ENCODE results near the gene MT1F.

Gene MT1F

GRCh38 chr16:56679078-56679730 is 21.4 kb downstream of the MT1F start:
- Mint-ChIP-seq H3K4me1 (peaks cover 53% of the 10 kb centered on the region), H3K36me3 (peaks cover 6% of the 10 kb centered on the region), H3K9me3 (no peaks in the 10 kb centered on the region), H3K4me3 (no peak overlapping the region), H3K27me3 (peaks cover 30% of the 10 kb centered on the region), H3K27ac (no peak overlapping the region)
- DNase-seq: no peak
- CTCF ChIA-PET: interaction anchor here (0.9 to 1.5 kb wide), 3 partner anchors 9 to 103 kb away, joined by 3 to 6 read pairs (median 4); partner anchors contain the start of gene MT1H

DNA sequence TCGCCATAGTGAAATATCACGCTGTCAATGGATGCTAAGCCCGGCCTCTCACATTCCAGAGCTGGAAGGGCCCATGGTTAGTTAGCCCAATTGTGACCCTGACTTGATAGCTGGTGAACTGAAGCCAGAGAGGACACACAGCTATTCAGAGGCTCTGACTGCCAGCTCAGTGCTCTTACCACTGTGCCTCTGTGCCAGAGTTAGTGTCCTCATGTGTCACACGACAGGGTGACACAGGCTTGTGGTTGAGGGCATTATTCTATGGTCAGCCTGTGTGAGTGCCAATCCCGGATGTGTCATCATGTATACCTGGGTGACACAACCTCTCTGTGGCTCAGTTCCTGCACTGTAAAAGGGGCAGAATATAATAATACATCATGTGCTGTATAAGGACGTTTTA is 22.1 kb downstream of the MT1F start:
- CTCF ChIA-PET: interaction anchor here (0.9 to 1.5 kb wide), 3 partner anchors 10 to 104 kb away, joined by 3 to 6 read pairs (median 4); partner anchors contain the start of gene MT1H
- H3K4me3 Mint-ChIP-seq: no peak overlapping the region

GRCh38 chr16:56681939-56682702 is 24.4 kb downstream of the MT1F start, which contains the start of gene MT1X:
Gene MT1X, plus strand, starts transcription at chr16:56682470. Its CDS starts 71 bp downstream, at chr16:56682541.
- DNase-seq: peak; percentile 95
- Mint-ChIP-seq H3K9me3 (peaks cover 3% of the 10 kb centered on the region), H3K4me1 (peaks cover 29% of the 10 kb centered on the region), H3K27ac (peak within 1 kb of the TSS; percentile 97), H3K4me3 (peak within 1 kb of the TSS; percentile 94), H3K36me3 (peaks cover 14% of the 10 kb centered on the region), H3K27me3 (peaks cover 5% of the 10 kb centered on the region)
- CTCF ChIA-PET: interaction anchor here (0.9 to 1.8 kb wide), 5 partner anchors 8 to 113 kb away, joined by 3 to 7 read pairs (median 4); no protein-coding TSS in a partner anchor

More for the DNA sequence above, 22.1 kb downstream of the MT1F start:
- Mint-ChIP-seq H3K27me3 (peaks cover 28% of the 10 kb centered on the region), H3K36me3 (peaks cover 11% of the 10 kb centered on the region), H3K4me1 (peaks cover 51% of the 10 kb centered on the region), H3K9me3 (no peaks in the 10 kb centered on the region), H3K27ac (no peak overlapping the region)
- no peak for DNase-seq

- H3K4me1 Mint-ChIP-seq: peaks cover 29% of the 10 kb centered on the region
- H3K36me3 Mint-ChIP-seq: peaks cover 14% of the 10 kb centered on the region
- H3K27me3 Mint-ChIP-seq: no peaks in the 10 kb centered on the region
- peaks cover 3% of the 10 kb centered on the region for H3K9me3 Mint-ChIP-seq
- peak; percentile 32 for DNase-seq
- peak overlapping the region; percentile 94 for H3K4me3 Mint-ChIP-seq
- CTCF ChIA-PET: interaction anchor here (0.9 to 1.8 kb wide), 6 partner anchors 9 to 112 kb away, joined by 3 to 7 read pairs (median 4); no protein-coding TSS in a partner anchor
- H3K27ac Mint-ChIP-seq: peak overlapping the region; percentile 97
These were observed 25.1 kb downstream of the MT1F start for GRCh38 chr16:56682703-56683397.

DNA sequence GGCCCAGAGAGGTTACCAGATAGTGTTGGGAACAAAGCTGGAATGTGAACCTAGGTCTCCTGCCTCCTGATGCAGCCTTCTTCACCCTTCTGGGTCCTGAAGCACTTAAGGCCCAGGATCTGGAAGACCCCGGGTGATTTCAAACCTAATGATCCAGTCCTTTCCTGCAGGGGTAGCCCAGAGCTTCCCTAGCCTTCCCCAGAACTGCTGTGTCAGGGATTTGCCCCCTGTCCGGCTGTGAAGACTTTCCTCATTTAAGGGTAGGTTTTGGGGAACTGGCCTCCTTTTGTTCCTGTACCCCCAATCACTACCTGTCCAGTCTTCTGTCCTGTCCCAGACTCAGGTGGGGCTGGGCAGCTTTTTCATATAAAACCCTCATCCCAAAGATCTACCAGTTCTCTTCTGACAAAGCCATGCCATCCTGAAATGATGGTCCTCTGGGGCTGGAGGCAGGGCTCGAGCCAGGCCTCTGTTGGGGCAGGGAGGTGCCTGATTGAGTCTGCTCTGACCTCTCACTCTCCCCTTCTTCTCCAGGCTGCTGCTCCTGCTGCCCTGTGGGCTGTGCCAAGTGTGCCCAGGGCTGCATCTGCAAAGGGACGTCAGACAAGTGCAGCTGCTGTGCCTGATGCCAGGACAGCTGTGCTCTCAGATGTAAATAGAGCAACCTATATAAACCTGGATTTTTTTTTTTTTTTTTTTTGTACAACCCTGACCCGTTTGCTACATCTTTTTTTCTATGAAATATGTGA is 25.8 kb downstream of the MT1F start:
- Mint-ChIP-seq H3K36me3 (peaks cover 14% of the 10 kb centered on the region), H3K27me3 (peaks cover 2% of the 10 kb centered on the region), H3K4me3 (peak overlapping the region; percentile 94), H3K9me3 (peaks cover 3% of the 10 kb centered on the region), H3K27ac (peak overlapping the region; percentile 58), H3K4me1 (peaks cover 29% of the 10 kb centered on the region)
- CTCF ChIA-PET: interaction anchor here (0.9 to 1.8 kb wide), 6 partner anchors 10 to 107 kb away, joined by 3 to 7 read pairs (median 4); no protein-coding TSS in a partner anchor
- no peak for DNase-seq

- peak overlapping the region; percentile 94 for H3K4me3 Mint-ChIP-seq
- H3K4me1 Mint-ChIP-seq: peaks cover 29% of the 10 kb centered on the region
- no peak overlapping the region for H3K27ac Mint-ChIP-seq
- peaks cover 3% of the 10 kb centered on the region for H3K9me3 Mint-ChIP-seq
- CTCF ChIA-PET: interaction anchor here (1.0 to 2.0 kb wide), 3 partner anchors 11 to 84 kb away, joined by 3 to 5 read pairs (median 4); no protein-coding TSS in a partner anchor
- peaks cover 10% of the 10 kb centered on the region for H3K27me3 Mint-ChIP-seq
- peaks cover 14% of the 10 kb centered on the region for H3K36me3 Mint-ChIP-seq
- DNase-seq: no peak
These were observed 26.6 kb downstream of the MT1F start for GRCh38 chr16:56684256-56684925.

DNA sequence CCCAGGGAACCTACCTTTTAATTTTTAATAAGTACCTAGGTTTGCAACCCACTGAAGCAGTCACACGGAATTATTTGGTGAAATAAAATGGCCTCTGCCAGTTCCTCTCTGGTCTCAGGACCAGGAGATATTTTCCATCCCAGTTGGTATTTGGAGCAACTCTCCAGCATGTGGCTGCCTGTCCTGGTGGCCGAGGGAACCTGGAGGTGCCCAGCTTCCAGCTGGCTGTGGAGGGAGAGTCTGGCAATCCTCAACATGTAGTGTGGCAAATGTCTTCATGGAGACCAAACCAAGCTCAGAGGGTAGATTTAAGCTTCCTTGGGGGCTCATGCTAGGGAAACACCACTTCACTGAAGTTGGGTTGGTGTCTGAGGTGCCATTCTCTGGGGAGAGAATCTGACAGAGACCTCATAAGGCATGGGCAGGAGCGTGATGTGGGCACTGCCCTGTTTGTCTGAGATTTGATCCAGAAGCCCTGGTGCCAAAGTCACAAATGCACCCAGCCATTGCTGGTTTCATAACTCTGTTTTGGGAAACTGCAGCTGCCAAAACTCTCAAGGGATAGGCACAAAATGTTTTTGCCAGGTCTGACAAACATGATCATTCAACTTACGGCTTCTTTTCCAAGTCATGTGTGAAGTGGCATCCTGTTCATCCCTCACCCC is 27.3 kb downstream of the MT1F start:
- Mint-ChIP-seq H3K4me1 (peaks cover 29% of the 10 kb centered on the region), H3K4me3 (no peak overlapping the region), H3K36me3 (peaks cover 14% of the 10 kb centered on the region), H3K27ac (no peak overlapping the region), H3K27me3 (peaks cover 17% of the 10 kb centered on the region), H3K9me3 (peaks cover 3% of the 10 kb centered on the region)
- no peak for DNase-seq
- CTCF ChIA-PET: interaction anchor here (1.0 to 2.0 kb wide), 3 partner anchors 11 to 85 kb away, joined by 3 to 5 read pairs (median 4); no protein-coding TSS in a partner anchor

- no peak for DNase-seq
- peaks cover 17% of the 10 kb centered on the region for H3K4me1 Mint-ChIP-seq
- peaks cover 14% of the 10 kb centered on the region for H3K36me3 Mint-ChIP-seq
- peaks cover 31% of the 10 kb centered on the region for H3K27me3 Mint-ChIP-seq
- peaks cover 3% of the 10 kb centered on the region for H3K9me3 Mint-ChIP-seq
- no peak overlapping the region for H3K27ac Mint-ChIP-seq
- CTCF ChIA-PET: no interaction called here
- H3K4me3 Mint-ChIP-seq: no peak overlapping the region
These were observed 29.0 kb downstream of the MT1F start for GRCh38 chr16:56686758-56687157.

DNA sequence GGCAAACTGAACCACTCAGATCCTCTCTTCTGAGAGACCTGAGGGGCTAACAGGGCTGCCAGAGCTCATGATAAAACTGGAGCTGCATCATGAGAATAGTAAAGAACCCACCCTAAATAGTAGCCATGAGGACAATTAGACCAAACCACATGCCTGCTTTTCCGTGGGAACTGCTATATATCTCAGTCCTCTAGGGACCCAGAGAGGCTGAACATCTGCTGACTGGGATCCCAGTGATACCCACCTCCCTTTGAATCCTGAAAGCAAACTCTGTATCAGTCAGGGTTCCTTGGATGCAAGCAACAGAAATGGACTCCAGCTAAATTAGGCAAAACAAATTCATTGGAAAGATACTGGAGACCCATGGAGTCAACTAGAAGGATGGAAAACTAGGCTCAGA is 31.0 kb downstream of the MT1F start:
- H3K9me3 Mint-ChIP-seq: peaks cover 3% of the 10 kb centered on the region

GRCh38 chr16:56689171-56689570 is 31.4 kb downstream of the MT1F start:
- CTCF ChIA-PET: interaction anchor here (1.9 kb wide), 1 partner anchor 13 kb away, joined by 5 read pairs; no protein-coding TSS in a partner anchor
- no peak for DNase-seq
- Mint-ChIP-seq H3K4me3 (no peak overlapping the region), H3K36me3 (peaks cover 9% of the 10 kb centered on the region), H3K27ac (no peak overlapping the region), H3K27me3 (peaks cover 33% of the 10 kb centered on the region), H3K4me1 (peaks cover 1% of the 10 kb centered on the region), H3K9me3 (peaks cover 3% of the 10 kb centered on the region)

More for the DNA sequence above, 31.0 kb downstream of the MT1F start:
- H3K27me3 Mint-ChIP-seq: peaks cover 33% of the 10 kb centered on the region
- no peak for DNase-seq
- H3K4me3 Mint-ChIP-seq: no peak overlapping the region
- H3K36me3 Mint-ChIP-seq: peaks cover 12% of the 10 kb centered on the region
- CTCF ChIA-PET: interaction anchor here (1.9 kb wide), 1 partner anchor 13 kb away, joined by 5 read pairs; no protein-coding TSS in a partner anchor
- H3K4me1 Mint-ChIP-seq: peaks cover 6% of the 10 kb centered on the region
- no peak overlapping the region for H3K27ac Mint-ChIP-seq

- CTCF ChIA-PET: no interaction called here
These were observed 32.8 kb downstream of the MT1F start for GRCh38 chr16:56690420-56691122.

GRCh38 chr16:56691885-56692284 is 34.1 kb downstream of the MT1F start:
- no peak for DNase-seq
- Mint-ChIP-seq H3K36me3 (no peaks in the 10 kb centered on the region), H3K27ac (no peak overlapping the region)

More at GRCh38 chr16:56690420-56691122, 32.8 kb downstream of the MT1F start:
- no peak overlapping the region for H3K27ac Mint-ChIP-seq
- H3K4me3 Mint-ChIP-seq: no peak overlapping the region
- peaks cover 3% of the 10 kb centered on the region for H3K36me3 Mint-ChIP-seq
- no peaks in the 10 kb centered on the region for H3K4me1 Mint-ChIP-seq
- H3K9me3 Mint-ChIP-seq: peaks cover 3% of the 10 kb centered on the region
- peaks cover 38% of the 10 kb centered on the region for H3K27me3 Mint-ChIP-seq
- no peak for DNase-seq

More at GRCh38 chr16:56691885-56692284, 34.1 kb downstream of the MT1F start:
- Mint-ChIP-seq H3K4me1 (no peaks in the 10 kb centered on the region), H3K27me3 (peaks cover 43% of the 10 kb centered on the region), H3K4me3 (no peak overlapping the region), H3K9me3 (no peaks in the 10 kb centered on the region)
- CTCF ChIA-PET: interaction anchor here (0.7 kb wide), 1 partner anchor 15 kb away, joined by 3 read pairs; no protein-coding TSS in a partner anchor
